GM23338 (cell line): ENCODE data around the gene PIK3IP1. TPM values are rescaled to one million over a fixed set of nuclear protein-coding genes. Genes with fewer than 3 reads are reported as not detected.
"Not testable (repeated sequence)": the region's sequence is repeated elsewhere in the genome, so short reads cannot be mapped to it uniquely, and the experiment has no call there.

Experiments used
- ATAC-seq: fragments of 200-7000 bp; cut with Tn5 transposase; 3 replicates; pipeline ENCODE4 v1.9.1; 2020
- DNase-seq: peaks from one replicate; pipeline ENCODE4 v3.0.0-alpha.2; 2015; ENCODE audit warnings: low spot score
- H2AFZ ChIP-seq: fragments of 200-600 bp; sonication (generic); 2 replicates; pipeline ENCODE4 v1.8.0; 2016; ENCODE audit warnings: antibody characterized with exemption, mild to moderate bottlenecking, moderate library complexity
- H3F3A ChIP-seq: fragments of 200-600 bp; sonication (generic); replicated peaks from 2 replicates; pipeline ENCODE4 v1.8.0; 2017; ENCODE audit warnings: antibody characterized with exemption, mixed run types, low read depth
- H3K27ac ChIP-seq: fragments of 200-600 bp; sonication (generic); 2 replicates; pipeline ENCODE4 v1.6.1; 2016; ENCODE audit warnings: low read depth
- H3K27me3 ChIP-seq: fragments of 200-600 bp; sonication (generic); 2 replicates; pipeline ENCODE4 v1.8.0; 2016; ENCODE audit warnings: mild to moderate bottlenecking, mixed run types, moderate library complexity; ENCODE audit not compliant: insufficient read depth
- H3K36me3 ChIP-seq: fragments of 200-600 bp; sonication (generic); 2 replicates; pipeline ENCODE4 v1.8.0; 2016; ENCODE audit warnings: mild to moderate bottlenecking; ENCODE audit not compliant: insufficient read depth
- H3K4me1 ChIP-seq: fragments of 200-600 bp; sonication (generic); 2 replicates; pipeline ENCODE4 v1.8.0; 2016; ENCODE audit warnings: mild to moderate bottlenecking, moderate library complexity; ENCODE audit not compliant: insufficient read depth
- H3K4me2 ChIP-seq: fragments of 200-600 bp; sonication (generic); 2 replicates; pipeline ENCODE4 v1.7.1; 2017; ENCODE audit warnings: mixed run types
- H3K4me3 ChIP-seq: fragments of 200-600 bp; sonication (generic); 2 replicates; pipeline ENCODE4 v1.6.1; 2016; ENCODE audit warnings: mixed run types
- H3K79me2 ChIP-seq: fragments of 200-600 bp; sonication (generic); replicated peaks from 2 replicates; pipeline ENCODE4 v1.8.0; 2017; ENCODE audit warnings: mild to moderate bottlenecking; ENCODE audit not compliant: insufficient read depth
- H3K9me2 ChIP-seq: fragments of 200-600 bp; sonication (generic); 2 replicates; pipeline ENCODE4 v1.8.0; 2017; ENCODE audit not compliant: insufficient read depth
- H4K20me1 ChIP-seq: fragments of 200-600 bp; sonication (generic); replicated peaks from 2 replicates; pipeline ENCODE4 v1.8.0; 2017; ENCODE audit warnings: mild to moderate bottlenecking; ENCODE audit not compliant: insufficient read depth
- H3K27ac Mint-ChIP-seq: 2 replicates; pipeline ENCODE4 v1.8.0; 2020; ENCODE audit warnings: inconsistent platforms, mild to moderate bottlenecking, moderate library complexity, mixed read lengths
- H3K27me3 Mint-ChIP-seq: 3 replicates; pipeline ENCODE4 v1.8.0; 2022; ENCODE audit warnings: low read depth, mild to moderate bottlenecking, moderate library complexity, mixed read lengths, inconsistent platforms; ENCODE audit not compliant: insufficient read depth, poor library complexity
- H3K36me3 Mint-ChIP-seq: 3 replicates; pipeline ENCODE4 v1.8.0; 2021; ENCODE audit warnings: low read depth, mild to moderate bottlenecking, inconsistent platforms, moderate library complexity, mixed read lengths
- H3K4me1 Mint-ChIP-seq: 3 replicates; pipeline ENCODE4 v1.8.0; 2020; ENCODE audit warnings: mild to moderate bottlenecking, inconsistent platforms, mixed read lengths
- H3K4me3 Mint-ChIP-seq: 3 replicates; pipeline ENCODE4 v1.8.0; 2021; ENCODE audit warnings: moderate library complexity, mild to moderate bottlenecking, inconsistent platforms, mixed read lengths
- H3K9me3 Mint-ChIP-seq: 3 replicates; pipeline ENCODE4 v1.8.0; 2020; ENCODE audit warnings: moderate library complexity, mild to moderate bottlenecking, inconsistent platforms, mixed read lengths
- CTCF ChIP-seq, 2 experiments: fragments of 200-600 bp in 1 of 2; sonication (generic) in 1 of 2; conservative IDR thresholded peaks; 2 replicates each; pipeline versions ENCODE4 v1.5.1 to v1.6.1; 2016 to 2017; ENCODE audit warnings: antibody characterized with exemption in 2 of 2, low read depth in 2 of 2, mild to moderate bottlenecking in 2 of 2, moderate library complexity in 1 of 2
- POLR2AphosphoS5 ChIP-seq: IDR thresholded peaks from 2 replicates; pipeline ENCODE4 v1.6.1; 2016; ENCODE audit warnings: antibody characterized with exemption, low read depth
- ZNF114 ChIP-seq: fragments of 250-450 bp; sonication (Bioruptor Pico); IDR thresholded peaks from 2 replicates; pipeline ENCODE4 v1.5.0; 2020; ENCODE audit warnings: mild to moderate bottlenecking, moderate library complexity
- polyA plus RNA-seq: library from polyadenylated mRNA; unstranded; fragments of >200 nt; fragmentation: Nextera tagmentation; extraction: Ambion mirVana; gene quantifications from 2 replicates; pipeline ENCODE4 v1.2.1, GENCODE V29; 2016
- total RNA-seq: library from RNA; depleted of rRNA; stranded (reverse); fragments of >200 nt; shearing (Covaris generic); gene quantifications from 2 replicates; pipeline ENCODE4 v1.2.3, GENCODE V29; 2014

PIK3IP1 gene
- total and polyA plus RNA-seq, 2 experiments from 2014 or later, result 1.1 to 2.2 TPM

GRCh38 chr22:31321421-31321820 is 29.1 kb upstream of the PIK3IP1 start:
- ATAC-seq (no peak), DNase-seq (no peak)
- Mint-ChIP-seq H3K4me3 (no peak overlapping the region), H3K27me3 (peaks cover 4% of the 10 kb centered on the region), H3K27ac (no peak overlapping the region), H3K4me1 (no peaks in the 10 kb centered on the region), H3K9me3 (no peaks in the 10 kb centered on the region), H3K36me3 (peaks cover 19% of the 10 kb centered on the region)
- H3K79me2 ChIP-seq, result no peaks in the 10 kb centered on the region
- no peaks in the 10 kb centered on the region for H3F3A ChIP-seq
- no peak for TF ChIP-seq ZNF114 (CRISPR knock-in tag)
- no peak overlapping the region for H2AFZ ChIP-seq
- H3K27me3 ChIP-seq, result no peaks in the 10 kb centered on the region
- H3K4me1 ChIP-seq, result no peaks in the 10 kb centered on the region
- peaks cover 11% of the 10 kb centered on the region for H3K36me3 ChIP-seq
- no peak overlapping the region for H3K27ac ChIP-seq
- peaks cover 6% of the 10 kb centered on the region; the same call in 1 of the 2 replicates for H4K20me1 ChIP-seq
- H3K4me2 ChIP-seq, result no peak overlapping the region
- no peak overlapping the region for H3K4me3 ChIP-seq
- no peaks in the 10 kb centered on the region for H3K9me2 ChIP-seq

GRCh38 chr22:31314220-31314619 is 21.9 kb upstream of the PIK3IP1 start:
- not testable (repeated sequence) for H4K20me1 ChIP-seq, H3K27me3 Mint-ChIP-seq, H3K4me1 ChIP-seq, H3K4me3 Mint-ChIP-seq, H3K79me2 ChIP-seq, H3K27ac ChIP-seq, H3K27me3 ChIP-seq, H3K36me3 ChIP-seq, H3K27ac Mint-ChIP-seq, H3K4me3 ChIP-seq, H2AFZ ChIP-seq, H3K9me2 ChIP-seq, H3K36me3 Mint-ChIP-seq, H3K4me2 ChIP-seq, ATAC-seq, DNase-seq, H3K4me1 Mint-ChIP-seq, H3F3A ChIP-seq
- H3K9me3 Mint-ChIP-seq, result peaks cover 17% of the 10 kb centered on the region

- Mint-ChIP-seq H3K9me3 (peaks cover 17% of the 10 kb centered on the region), H3K27ac (peak overlapping the region; percentile 69), H3K27me3 (peaks cover 8% of the 10 kb centered on the region), H3K4me1 (peaks cover 5% of the 10 kb centered on the region; the same call in 2 of the 3 replicates), H3K4me3 (no peak overlapping the region), H3K36me3 (peaks cover 8% of the 10 kb centered on the region; the same call in 2 of the 3 replicates)
- no peak overlapping the region for H3K4me3 ChIP-seq
- TF ChIP-seq CTCF (conservative IDR thresholded peaks at IDR 0.05; ENCODE audit: low read depth in 2 of 2) (peak; percentile 83 to 99), POLR2AphosphoS5 (no peak)
- no peaks in the 10 kb centered on the region for H4K20me1 ChIP-seq
- H3K9me2 ChIP-seq, result no peaks in the 10 kb centered on the region
- ATAC-seq, result peak; percentile 100
- peak; percentile 95 for DNase-seq
- no peak overlapping the region for H3K27ac ChIP-seq
- no peak overlapping the region for H3K4me2 ChIP-seq
- H3K4me1 ChIP-seq, result no peaks in the 10 kb centered on the region
- H3K79me2 ChIP-seq, result no peaks in the 10 kb centered on the region
- peak overlapping the region; percentile 33; the same call in 1 of the 2 replicates for H2AFZ ChIP-seq
- no peaks in the 10 kb centered on the region for H3K27me3 ChIP-seq
- no peaks in the 10 kb centered on the region for H3K36me3 ChIP-seq
- no peaks in the 10 kb centered on the region for H3F3A ChIP-seq
These were observed 21.3 kb upstream of the PIK3IP1 start for GRCh38 chr22:31313366-31314147.
